Uterus (tissue), 2 donors: ENCODE data around the gene TEX54.

Experiments used
- POLR2A ChIP-seq, 2 donors: fragments of 450-650 bp; IDR thresholded peaks; one replicate each; pipeline ENCODE4 v1.6.1; 2016; ENCODE audit warnings: antibody characterized with exemption in 2 of 2, mild to moderate bottlenecking in 1 of 2, moderate library complexity in 1 of 2
- TF ChIP-seq, protein P1 (sequence below), 4 experiments: fragments of 200-600 bp in 2 of 4; fragments of 450-650 bp in 2 of 4; sonication (generic) in 2 of 4; IDR thresholded peaks; one replicate each; pipeline ENCODE4 v1.5.1; 2016 to 2019; ENCODE audit warnings: antibody characterized with exemption in 4 of 4, mild to moderate bottlenecking in 2 of 4, moderate library complexity in 1 of 4

DNA sequence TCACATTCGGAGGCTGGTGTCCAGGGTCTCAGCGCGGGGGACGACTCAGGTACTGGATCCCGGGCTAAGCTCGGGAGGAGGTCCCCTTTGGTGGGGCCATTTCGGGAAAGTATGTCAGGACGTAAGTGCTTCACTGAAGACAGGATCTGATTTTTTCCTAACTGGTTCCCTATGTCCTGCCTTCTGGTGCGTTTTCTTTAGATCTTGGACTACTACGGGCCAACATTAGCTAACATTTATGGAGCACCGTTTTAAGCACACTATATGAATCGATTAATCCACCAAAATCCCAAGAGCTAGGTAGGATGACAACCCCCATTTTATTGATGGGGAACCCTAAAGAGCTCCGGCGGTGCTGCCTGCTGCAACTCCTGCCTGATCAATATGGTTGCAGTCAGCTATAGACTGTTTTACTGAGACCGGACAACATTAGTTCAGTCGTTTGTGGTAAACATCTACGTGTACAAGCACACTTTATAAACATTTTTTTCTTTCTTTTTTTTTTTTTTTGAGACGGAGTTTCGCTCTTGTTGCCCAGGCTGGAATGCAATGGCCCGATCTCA lies 23.8 kb upstream of the TEX54 start:
- TF ChIP-seq, protein P1, sequence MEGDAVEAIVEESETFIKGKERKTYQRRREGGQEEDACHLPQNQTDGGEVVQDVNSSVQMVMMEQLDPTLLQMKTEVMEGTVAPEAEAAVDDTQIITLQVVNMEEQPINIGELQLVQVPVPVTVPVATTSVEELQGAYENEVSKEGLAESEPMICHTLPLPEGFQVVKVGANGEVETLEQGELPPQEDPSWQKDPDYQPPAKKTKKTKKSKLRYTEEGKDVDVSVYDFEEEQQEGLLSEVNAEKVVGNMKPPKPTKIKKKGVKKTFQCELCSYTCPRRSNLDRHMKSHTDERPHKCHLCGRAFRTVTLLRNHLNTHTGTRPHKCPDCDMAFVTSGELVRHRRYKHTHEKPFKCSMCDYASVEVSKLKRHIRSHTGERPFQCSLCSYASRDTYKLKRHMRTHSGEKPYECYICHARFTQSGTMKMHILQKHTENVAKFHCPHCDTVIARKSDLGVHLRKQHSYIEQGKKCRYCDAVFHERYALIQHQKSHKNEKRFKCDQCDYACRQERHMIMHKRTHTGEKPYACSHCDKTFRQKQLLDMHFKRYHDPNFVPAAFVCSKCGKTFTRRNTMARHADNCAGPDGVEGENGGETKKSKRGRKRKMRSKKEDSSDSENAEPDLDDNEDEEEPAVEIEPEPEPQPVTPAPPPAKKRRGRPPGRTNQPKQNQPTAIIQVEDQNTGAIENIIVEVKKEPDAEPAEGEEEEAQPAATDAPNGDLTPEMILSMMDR (IDR thresholded peaks at IDR 0.05), result no peak
- TF ChIP-seq POLR2A (IDR thresholded peaks at IDR 0.05), result no peak
